ENCODE results near the gene SV2B.
"Not testable (repeated sequence)": the region's sequence is repeated elsewhere in the genome, so short reads cannot be mapped to it uniquely, and the experiment has no call there.

The SV2B gene

GRCh38 chr15:91099995-91100813, at the start of gene SV2B:
SV2B (plus strand) TSS chr15:91100257; CDS start chr15:91226264, 126,007 bp downstream.
- no peak for DNase-seq (ENCODE audit: low read depth)

DNA sequence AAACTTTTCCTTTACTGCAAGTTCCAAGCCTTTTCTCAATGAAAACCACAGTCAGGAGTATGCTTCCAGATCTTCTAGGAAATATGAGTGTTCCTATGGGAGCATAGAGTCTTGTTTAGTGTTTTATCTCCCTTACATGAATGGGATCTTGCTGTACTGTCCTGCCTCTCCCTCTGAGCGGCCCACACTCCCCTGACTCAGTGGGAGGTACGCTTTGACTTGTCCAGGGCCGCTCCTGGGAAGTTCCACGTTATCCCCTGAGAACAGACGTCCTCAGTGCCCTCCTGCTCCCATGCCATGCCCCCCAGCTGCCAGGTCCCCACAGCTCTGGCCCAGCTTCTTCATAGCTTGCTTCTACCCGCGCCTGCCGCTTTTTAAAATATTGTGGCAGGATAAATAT, 48.8 kb upstream of the SV2B start:
- DNase-seq (ENCODE audit: low read depth): no peak

GRCh38 chr15:91054816-91055215, 45.2 kb upstream of the SV2B start:
- no peak for DNase-seq (ENCODE audit: low read depth)

- DNase-seq (ENCODE audit: low read depth): peak; percentile 42
These were observed 44.3 kb upstream of the SV2B start for GRCh38 chr15:91055548-91056331.

DNA sequence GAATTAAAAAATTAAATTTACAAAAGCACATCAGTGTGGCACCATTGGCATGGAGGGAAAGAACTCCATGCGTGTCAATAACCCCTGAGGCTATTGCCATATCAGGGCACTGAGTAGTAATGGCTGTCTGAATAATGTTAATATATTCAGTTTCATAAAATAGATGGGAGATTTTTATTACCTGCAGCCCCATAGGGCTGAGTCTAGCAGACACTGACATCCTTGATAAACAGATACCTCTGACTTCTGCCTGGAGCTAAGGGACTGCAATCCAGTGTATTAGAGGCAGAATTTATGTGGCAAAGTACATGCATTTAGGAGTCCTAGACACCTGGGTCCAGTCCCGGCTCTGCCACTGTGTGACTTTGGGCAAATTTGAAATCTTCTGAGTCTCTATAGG, 38.8 kb upstream of the SV2B start:
- DNase-seq (ENCODE audit: low read depth): no peak

DNA sequence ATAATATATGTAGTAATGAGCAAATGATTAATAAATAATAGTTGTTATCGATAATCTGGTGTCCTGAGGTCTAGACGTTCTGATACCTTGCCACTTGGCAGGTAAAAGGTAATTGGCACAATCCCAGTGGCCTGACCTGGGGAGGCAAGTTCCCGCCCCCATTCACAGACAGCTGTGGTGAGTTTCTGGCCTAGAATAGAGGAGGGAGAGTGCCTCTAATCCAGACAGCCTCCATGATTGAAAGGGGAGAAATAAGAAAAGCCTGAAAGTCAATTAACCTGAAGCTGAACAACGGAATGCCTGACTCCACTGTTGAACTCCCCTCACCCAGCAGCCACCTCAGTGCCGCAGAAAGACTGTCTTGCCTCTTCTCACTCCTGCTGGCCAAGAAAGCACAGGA, 38.1 kb upstream of the SV2B start:
- DNase-seq (ENCODE audit: low read depth): no peak

DNA sequence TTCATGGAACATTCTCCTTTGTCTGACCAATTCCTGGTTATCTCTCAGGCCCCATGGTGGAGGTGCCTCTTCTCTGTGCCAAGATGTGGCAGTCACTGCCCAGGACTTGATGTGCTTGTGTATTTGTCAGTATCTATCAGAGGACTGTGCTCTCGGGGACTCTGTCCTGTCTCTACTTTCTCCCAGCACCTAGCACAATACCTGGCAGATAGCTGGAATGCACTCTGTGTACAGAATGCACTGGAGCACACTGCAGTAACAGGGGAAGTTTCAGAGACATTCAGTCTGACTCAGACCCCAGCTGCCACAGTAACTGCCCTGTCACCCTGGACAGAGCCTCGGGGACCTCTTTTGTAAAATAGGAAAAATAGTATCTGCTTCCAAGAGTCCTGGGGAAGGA, 34.6 kb upstream of the SV2B start:
- no peak for DNase-seq (ENCODE audit: low read depth)

DNA sequence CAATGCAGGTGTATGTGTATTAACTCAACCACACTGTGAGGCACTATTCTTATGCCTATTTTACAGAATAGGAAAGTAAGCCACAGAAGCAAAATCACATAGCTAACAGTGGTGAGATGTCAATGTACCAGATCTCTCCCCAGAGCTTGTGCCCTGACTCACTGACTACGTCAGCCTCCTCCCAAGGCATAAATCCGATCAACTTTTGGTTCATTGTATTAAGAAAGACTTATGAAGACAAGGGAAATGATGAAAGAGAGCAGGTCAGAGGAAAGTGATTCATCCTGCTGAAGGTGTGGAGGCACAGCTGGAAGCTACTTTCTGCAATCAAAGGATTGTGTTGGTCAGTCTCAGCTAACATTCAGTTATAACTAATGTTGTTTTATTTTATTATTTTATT, 33.0 kb upstream of the SV2B start:
- no peak for DNase-seq (ENCODE audit: low read depth)

DNA sequence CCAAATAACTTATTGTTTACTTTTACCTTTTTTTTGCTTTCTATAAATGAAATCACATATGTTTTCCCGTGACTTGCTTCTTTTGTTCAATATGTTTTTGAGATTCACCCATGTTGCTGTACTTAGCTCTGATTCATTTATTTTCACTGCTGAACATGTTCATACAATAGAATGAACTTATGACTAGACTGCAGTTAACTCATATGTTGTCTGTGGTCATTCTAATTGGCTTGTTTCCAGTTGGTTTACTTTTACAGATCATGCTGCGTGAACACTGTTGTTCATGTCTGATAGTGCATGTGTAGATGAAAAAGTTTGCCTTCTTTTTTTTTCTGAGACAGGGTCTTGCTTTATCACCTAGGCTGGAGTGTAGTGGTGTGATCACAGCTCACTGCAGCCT, 31.6 kb upstream of the SV2B start:
- DNase-seq (ENCODE audit: low read depth): no peak

GRCh38 chr15:91068966-91069365, 31.1 kb upstream of the SV2B start:
- DNase-seq (ENCODE audit: low read depth): no peak

- DNase-seq (ENCODE audit: low read depth): no peak
These were observed 29.2 kb upstream of the SV2B start for GRCh38 chr15:91070872-91071271.

GRCh38 chr15:91072161-91072560, 27.9 kb upstream of the SV2B start:
- DNase-seq (ENCODE audit: low read depth): no peak

- no peak for DNase-seq (ENCODE audit: low read depth)
These were observed 27.0 kb upstream of the SV2B start for GRCh38 chr15:91073077-91073476.

DNA sequence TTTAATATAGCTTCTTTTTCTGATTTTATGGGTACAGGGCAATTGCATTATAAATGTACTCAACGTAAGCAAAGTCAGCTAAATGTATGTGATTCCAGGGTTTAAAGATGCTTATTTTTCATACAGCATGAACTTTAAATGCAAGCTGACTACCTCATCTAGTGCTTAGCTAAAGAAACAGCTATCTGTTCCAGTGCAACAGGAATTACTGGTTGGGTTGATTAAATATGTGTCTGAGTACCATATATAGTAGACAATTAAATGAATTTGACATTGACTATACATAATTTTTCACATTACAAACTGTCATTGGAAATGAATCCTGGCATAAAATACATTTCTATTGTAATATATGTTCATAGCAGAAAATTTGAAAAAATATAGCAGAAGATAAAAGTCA, 26.3 kb upstream of the SV2B start:
- no peak for DNase-seq (ENCODE audit: low read depth)

DNA sequence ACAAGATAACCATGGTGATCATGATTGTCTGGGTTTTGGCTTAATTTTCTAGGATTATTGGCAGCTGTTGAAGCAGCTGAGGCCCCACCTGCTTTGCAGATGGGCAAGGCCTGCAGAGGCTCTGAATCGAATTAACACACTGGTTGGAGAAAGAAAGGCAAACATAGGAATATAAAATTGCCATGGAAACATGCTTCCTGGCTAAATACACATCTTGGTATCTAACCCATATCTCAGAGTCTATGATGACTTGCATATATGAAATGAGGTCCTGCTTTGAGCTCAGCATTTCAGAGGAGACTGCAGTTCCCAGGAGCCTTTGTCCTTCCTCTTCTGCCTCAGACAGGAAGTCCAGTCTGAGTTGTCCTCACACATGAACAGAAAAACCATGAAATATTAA, 24.3 kb upstream of the SV2B start:
- no peak for DNase-seq (ENCODE audit: low read depth)

- no peak for DNase-seq (ENCODE audit: low read depth)
These were observed 23.0 kb upstream of the SV2B start for GRCh38 chr15:91077029-91077428.

GRCh38 chr15:91093866-91094265, 6.2 kb upstream of the SV2B start:
- not testable (repeated sequence) for DNase-seq (ENCODE audit: low read depth)

- no peak for DNase-seq (ENCODE audit: low read depth)
These were observed 1.6 kb upstream of the SV2B start for GRCh38 chr15:91098451-91098850.

DNA sequence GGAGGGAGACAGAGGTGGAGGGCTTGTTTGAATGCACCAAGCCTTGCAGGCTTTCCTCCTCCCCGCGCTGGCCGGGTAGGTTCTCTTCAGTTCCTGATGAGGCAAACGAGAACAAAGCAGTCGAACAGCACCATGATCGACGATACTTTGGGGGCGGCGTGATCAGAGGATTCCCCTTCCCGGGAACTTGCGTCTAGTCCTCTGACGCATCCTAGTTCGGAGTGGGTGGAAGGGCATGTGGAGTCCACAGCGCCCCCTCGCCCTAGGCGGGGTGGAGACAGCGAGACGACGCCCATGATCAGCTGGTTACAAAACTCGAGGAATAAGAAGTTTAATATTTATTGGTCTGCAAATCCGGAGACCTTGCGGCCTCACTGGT, 452 bp upstream of the SV2B start:
- DNase-seq (ENCODE audit: low read depth): no peak

- no peak for DNase-seq (ENCODE audit: low read depth)
These were observed 954 bp downstream of the SV2B start for GRCh38 chr15:91100814-91101607.

DNA sequence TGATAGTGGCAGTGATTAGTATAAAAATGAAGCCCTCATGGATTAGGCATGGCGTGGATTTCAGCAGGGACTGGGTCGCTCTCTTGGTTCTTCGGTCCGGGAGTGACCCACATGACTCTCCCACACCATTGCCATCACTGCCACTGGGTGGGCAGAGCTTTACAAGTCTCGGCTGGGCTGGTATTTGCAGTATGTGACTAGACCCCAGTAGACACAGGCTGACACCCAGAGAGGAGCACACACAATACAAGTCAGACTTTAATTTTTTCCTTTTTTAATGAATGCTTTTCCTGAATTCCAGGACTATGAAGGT, 1.5 kb downstream of the SV2B start:
- no peak for DNase-seq (ENCODE audit: low read depth)

DNA sequence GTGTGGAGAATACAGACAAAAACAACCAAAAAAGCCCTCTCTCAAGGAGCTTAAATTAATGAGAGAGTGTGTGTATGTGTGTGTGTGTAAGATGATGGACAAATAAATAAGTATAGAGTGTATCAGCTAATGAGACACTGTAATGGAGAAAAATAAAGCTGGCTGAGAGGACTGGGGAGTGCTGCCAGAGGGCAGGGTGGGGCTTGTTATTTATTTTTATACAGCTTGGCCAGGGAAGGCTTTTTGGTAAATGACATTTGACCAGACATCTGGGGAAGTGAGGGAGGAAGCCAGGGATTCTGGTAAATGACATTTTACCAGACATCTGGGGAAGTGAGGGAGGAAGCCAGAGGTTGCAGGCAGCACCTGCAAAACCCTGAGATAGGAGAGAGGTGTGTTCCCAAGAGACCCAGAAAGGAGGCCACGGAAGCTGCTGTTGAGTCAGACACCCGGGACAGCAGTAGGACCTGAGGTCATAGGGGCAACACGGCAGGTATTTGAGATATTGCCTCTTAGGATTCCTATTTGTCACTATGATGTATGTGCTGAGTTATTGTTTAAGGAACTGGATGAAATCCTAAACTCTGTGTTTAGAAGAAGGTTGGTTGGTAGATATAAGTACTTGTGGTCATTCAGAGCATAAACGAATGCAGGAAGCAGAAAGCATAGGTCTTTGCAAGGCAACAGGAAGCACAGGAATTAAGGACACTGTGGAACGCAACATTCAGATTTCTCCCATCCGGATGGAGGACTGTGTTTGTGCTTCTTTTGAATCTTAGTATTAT, 2.7 kb downstream of the SV2B start:
- DNase-seq (ENCODE audit: low read depth): no peak

All from HS-27A (cell line).